Measurements from ENCODE around the gene ITGB8. TPM values are rescaled to one million over a fixed set of nuclear protein-coding genes. Genes with fewer than 3 reads are reported as not detected.

ITGB8 gene
- total RNA-seq: 10 to 100 TPM in 2 of 3 donors, 1 to 10 TPM in 1; 9.3 to 11.6 (median 10.8) TPM
- long read RNA-seq, donor 1, partial matches to known transcripts: 1 of 2 reads
- long read RNA-seq, donor 1, other reads (novel, unspliced or antisense): 1 of 2 reads
- long read RNA-seq, donor 2: 0 reads

GRCh38 chr7:20330239-20330927, at the start of gene ITGB8:
TSS of gene ITGB8 (plus strand) at chr7:20330900. CDS start at chr7:20331807, 907 bp downstream.
- Histone ChIP-seq H3K36me3 (ENCODE audit: low read depth) (no peaks in the 10 kb centered on the region), H3K4me1 (ENCODE audit: low read depth) (no peaks in the 10 kb centered on the region), H3K9me3 (no peaks in the 10 kb centered on the region), H3K4me3 (peak within 1 kb of the TSS; percentile 44)
- intact Hi-C loops (cut with DNase I, micrococcal nuclease): no loop called here
- DNase-seq (peak; percentile 81 to 87 (median 85)), ATAC-seq (peak; percentile 86)
- TF ChIP-seq, protein P1, sequence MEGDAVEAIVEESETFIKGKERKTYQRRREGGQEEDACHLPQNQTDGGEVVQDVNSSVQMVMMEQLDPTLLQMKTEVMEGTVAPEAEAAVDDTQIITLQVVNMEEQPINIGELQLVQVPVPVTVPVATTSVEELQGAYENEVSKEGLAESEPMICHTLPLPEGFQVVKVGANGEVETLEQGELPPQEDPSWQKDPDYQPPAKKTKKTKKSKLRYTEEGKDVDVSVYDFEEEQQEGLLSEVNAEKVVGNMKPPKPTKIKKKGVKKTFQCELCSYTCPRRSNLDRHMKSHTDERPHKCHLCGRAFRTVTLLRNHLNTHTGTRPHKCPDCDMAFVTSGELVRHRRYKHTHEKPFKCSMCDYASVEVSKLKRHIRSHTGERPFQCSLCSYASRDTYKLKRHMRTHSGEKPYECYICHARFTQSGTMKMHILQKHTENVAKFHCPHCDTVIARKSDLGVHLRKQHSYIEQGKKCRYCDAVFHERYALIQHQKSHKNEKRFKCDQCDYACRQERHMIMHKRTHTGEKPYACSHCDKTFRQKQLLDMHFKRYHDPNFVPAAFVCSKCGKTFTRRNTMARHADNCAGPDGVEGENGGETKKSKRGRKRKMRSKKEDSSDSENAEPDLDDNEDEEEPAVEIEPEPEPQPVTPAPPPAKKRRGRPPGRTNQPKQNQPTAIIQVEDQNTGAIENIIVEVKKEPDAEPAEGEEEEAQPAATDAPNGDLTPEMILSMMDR (IDR thresholded peaks at IDR 0.05): no peak

DNA sequence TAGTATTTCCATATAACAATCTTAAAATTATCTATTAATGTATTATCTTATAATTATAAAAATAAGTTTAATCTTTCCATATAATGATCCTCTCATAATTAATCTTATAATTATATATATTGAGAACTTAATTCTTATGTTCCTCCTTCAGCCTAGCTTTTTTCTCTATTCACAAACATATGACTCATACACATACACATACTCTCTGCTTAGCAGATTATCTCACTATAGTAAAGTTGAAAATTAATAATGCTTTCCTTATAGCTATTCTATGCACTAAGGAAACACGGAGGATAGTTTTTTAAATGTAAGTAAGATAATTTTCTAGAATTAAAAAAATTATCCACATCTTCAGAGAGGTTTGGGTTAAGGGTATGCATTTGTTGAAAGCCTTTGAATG, 47.7 kb upstream of the ITGB8 start:
- H3K9me3 ChIP-seq: no peaks in the 10 kb centered on the region
- no peak for DNase-seq
- intact Hi-C loops (cut with DNase I, micrococcal nuclease): no loop called here
- no peaks in the 10 kb centered on the region for H3K36me3 ChIP-seq (ENCODE audit: low read depth)
- no peak overlapping the region for H3K4me3 ChIP-seq
- TF ChIP-seq, protein P1 (IDR thresholded peaks at IDR 0.05): no peak
- H3K4me1 ChIP-seq (ENCODE audit: low read depth): peaks cover 4% of the 10 kb centered on the region
- ATAC-seq: no peak

GRCh38 chr7:20283385-20283784, 47.3 kb upstream of the ITGB8 start:
- Histone ChIP-seq H3K4me3 (no peak overlapping the region), H3K9me3 (no peaks in the 10 kb centered on the region), H3K4me1 (ENCODE audit: low read depth) (peaks cover 4% of the 10 kb centered on the region), H3K36me3 (ENCODE audit: low read depth) (no peaks in the 10 kb centered on the region)
- intact Hi-C loops (cut with DNase I, micrococcal nuclease): no loop called here
- ATAC-seq (no peak), DNase-seq (no peak)
- TF ChIP-seq, protein P1 (IDR thresholded peaks at IDR 0.05): no peak

- Histone ChIP-seq H3K36me3 (ENCODE audit: low read depth) (no peaks in the 10 kb centered on the region), H3K4me1 (ENCODE audit: low read depth) (peaks cover 4% of the 10 kb centered on the region), H3K9me3 (no peaks in the 10 kb centered on the region), H3K4me3 (no peak overlapping the region)
- DNase-seq (no peak), ATAC-seq (no peak)
- intact Hi-C loops (cut with DNase I, micrococcal nuclease): no loop called here
- TF ChIP-seq, protein P1 (IDR thresholded peaks at IDR 0.05): no peak
Measured at GRCh38 chr7:20284003-20284770, 46.5 kb upstream of the ITGB8 start.

- TF ChIP-seq, protein P1 (IDR thresholded peaks at IDR 0.05): no peak
- Histone ChIP-seq H3K4me1 (ENCODE audit: low read depth) (peaks cover 4% of the 10 kb centered on the region), H3K9me3 (no peaks in the 10 kb centered on the region), H3K36me3 (ENCODE audit: low read depth) (no peaks in the 10 kb centered on the region), H3K4me3 (no peak overlapping the region)
- no peak for ATAC-seq
- intact Hi-C loops (cut with DNase I, micrococcal nuclease): no loop called here
- DNase-seq: no peak
Measured at GRCh38 chr7:20284771-20285143, 45.9 kb upstream of the ITGB8 start.
